Ishikawa (cell line): ENCODE measurements around the gene CDKN2B-AS1.

Source experiments
- CEBPB ChIP-seq: IDR thresholded peaks from 2 replicates; pipeline ENCODE4 v1.6.1; 2012
- MAX ChIP-seq: IDR thresholded peaks from 2 replicates; pipeline ENCODE4 v1.6.1; 2012
- RAD21 ChIP-seq: IDR thresholded peaks from 2 replicates; pipeline ENCODE4 v1.6.1; 2012; ENCODE audit warnings: low read depth
- REST ChIP-seq: IDR thresholded peaks from 2 replicates; pipeline ENCODE4 v1.6.1; 2012; ENCODE audit warnings: low read depth, mild to moderate bottlenecking

GRCh38 chr9:22146604-22147003 lies 152.0 kb downstream of the CDKN2B-AS1 start:
- TF ChIP-seq REST (no peak), CEBPB (no peak), MAX (no peak), RAD21 (no peak)
